GM18870 (cell line): ENCODE measurements around the gene DCLK2.
A peak's percentile ranks its signal among the peaks of the same experiment; 100 is the strongest.

Experiments
- ATAC-seq: cut with Tn5 transposase; IDR thresholded peaks from one replicate; pipeline ENCODE4 v1.9.1; 2021; ENCODE audit warnings: moderate library complexity; ENCODE audit not compliant: unreplicated experiment

The DCLK2 gene

GRCh38 chr4:150068300-150068960, 9.8 kb upstream of the DCLK2 start:
- no peak for ATAC-seq

- ATAC-seq, result no peak
Observed at GRCh38 chr4:150069353-150069752, 8.9 kb upstream of the DCLK2 start.

DNA sequence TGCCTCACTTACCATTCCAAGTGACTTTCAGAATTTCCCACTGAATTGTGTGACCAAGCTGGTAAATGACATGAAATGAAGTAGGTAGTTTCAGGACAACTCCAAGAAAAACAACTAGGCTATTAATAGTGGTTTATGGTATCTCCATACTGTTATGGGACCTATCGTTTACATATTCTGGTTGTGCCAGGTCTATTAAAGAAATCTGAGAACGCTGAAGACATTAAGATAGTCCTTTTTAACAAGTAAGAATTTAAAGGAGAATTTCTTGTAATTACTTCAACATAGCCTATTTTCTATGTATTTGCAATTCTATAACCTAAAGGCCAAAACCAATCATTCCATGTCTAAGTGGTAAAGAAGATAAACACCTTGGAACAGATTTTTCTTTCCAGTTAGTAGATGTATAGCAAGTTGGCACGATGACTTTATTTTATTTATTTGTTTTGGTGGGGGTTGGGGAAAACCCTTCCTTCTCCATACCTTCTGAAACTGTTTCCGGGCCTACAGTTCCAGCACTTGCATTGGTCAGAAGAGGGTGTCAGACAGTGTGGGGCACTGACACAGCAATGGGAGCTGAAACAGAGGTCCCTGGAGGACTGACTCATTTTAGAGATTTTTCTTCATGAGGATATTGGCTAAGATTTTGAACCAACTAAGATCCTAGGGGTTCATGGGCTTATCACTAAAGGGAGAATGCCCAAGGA, 7.6 kb upstream of the DCLK2 start:
- ATAC-seq, result no peak

DNA sequence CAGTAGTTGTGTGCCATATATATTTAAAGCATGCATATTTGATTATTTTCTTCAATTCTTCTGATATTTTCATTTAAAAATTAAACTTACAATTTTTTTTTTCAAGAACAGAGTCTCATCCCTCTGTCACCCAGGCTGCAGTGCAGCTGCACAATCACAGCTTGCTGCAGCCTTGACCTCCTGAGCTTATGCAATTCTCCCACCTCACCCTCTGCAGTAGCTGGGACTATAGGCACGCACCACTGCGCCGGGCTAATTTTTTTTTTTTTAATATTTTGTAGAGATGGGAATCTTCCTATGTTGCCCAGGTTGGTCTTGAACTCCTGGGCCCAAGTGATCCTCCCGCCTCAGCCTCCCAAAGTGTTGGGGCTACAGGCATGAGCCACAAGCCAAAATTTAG, 5.8 kb upstream of the DCLK2 start:
- no peak for ATAC-seq

GRCh38 chr4:150072906-150073714, 5.1 kb upstream of the DCLK2 start:
- ATAC-seq, result no peak

- no peak for ATAC-seq
Observed at GRCh38 chr4:150074064-150074463, 4.2 kb upstream of the DCLK2 start.

- no peak for ATAC-seq
Observed at GRCh38 chr4:150078579-150079080, 385 bp downstream of the DCLK2 start.

DNA sequence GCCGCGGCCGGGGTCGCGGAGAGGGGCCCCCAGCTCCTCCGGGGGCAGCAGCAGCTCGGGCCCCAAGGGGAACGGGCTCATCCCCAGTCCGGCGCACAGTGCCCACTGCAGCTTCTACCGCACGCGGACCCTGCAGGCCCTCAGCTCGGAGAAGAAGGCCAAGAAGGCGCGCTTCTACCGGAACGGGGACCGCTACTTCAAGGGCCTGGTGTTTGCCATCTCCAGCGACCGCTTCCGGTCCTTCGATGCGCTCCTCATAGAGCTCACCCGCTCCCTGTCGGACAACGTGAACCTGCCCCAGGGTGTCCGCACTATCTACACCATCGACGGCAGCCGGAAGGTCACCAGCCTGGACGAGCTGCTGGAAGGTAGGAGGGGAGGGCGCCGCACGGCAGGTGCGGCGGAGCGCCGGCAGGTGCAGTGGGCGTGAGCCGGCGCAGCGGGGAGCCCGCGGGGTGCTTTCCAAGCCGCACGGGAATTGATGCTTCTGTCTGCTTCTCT, 886 bp downstream of the DCLK2 start:
- no peak for ATAC-seq

- ATAC-seq, result no peak
Observed at GRCh38 chr4:150080337-150080736, 2.1 kb downstream of the DCLK2 start.

- no peak for ATAC-seq
Observed at GRCh38 chr4:150080875-150081274, 2.6 kb downstream of the DCLK2 start.

- peak; percentile 94 for ATAC-seq
Observed at GRCh38 chr4:150082241-150082640, 4.0 kb downstream of the DCLK2 start.

DNA sequence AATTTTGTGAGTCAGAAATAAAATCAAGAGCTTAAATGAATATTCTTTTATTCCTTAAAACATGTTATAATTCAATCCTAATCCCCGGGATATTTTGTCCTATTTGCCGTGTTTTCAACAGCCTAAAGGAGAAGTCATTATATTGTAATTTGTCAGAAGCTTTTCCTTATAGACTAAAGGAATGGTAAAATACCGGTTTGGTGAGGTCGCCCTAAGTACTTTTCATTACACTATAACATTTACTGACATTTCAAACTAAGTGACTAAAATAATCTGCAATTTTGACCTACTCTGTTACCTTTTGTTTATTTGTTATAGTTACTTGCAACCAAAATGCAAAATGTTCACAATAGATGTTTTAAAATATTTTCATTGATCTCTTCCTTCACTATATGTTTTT, 8.8 kb downstream of the DCLK2 start:
- ATAC-seq, result no peak

DNA sequence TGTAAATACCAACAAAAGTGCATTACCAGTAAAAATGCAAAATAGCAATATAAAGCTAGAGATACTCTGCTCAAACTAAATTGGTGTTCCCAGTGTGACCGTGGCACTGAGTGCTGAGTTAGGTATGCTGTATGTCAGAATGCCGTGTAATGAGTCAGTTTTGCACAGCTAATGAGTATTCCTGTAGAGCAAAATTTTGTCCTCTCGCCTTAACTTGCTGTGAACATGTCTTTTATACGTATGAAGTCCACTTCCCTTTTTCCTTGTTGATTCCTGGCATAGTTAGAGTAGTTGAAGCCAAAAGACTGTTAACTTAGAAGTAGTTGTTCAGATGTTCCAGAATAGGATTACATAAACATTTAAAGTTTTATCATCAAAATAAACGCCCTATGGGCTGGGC, 11.5 kb downstream of the DCLK2 start:
- no peak for ATAC-seq

DNA sequence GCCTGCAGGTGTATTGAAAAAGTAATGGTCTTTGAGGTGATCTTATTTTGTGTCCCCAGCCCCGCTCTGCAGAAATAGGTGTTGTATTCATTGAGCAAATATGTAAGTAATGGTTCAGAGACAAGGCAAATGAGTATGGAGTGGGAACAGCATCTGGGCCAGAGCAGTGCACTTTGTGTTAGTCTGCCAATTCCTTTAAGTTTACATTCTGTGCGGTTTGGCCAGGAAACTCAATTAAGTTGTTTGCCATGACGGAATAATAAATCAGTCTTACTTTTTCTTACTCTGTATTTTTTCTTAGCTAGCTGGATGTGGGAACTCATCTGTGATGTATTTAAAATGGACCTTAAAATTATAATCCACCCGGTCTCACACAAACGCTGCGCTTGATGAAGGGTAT, 12.6 kb downstream of the DCLK2 start:
- no peak for ATAC-seq

DNA sequence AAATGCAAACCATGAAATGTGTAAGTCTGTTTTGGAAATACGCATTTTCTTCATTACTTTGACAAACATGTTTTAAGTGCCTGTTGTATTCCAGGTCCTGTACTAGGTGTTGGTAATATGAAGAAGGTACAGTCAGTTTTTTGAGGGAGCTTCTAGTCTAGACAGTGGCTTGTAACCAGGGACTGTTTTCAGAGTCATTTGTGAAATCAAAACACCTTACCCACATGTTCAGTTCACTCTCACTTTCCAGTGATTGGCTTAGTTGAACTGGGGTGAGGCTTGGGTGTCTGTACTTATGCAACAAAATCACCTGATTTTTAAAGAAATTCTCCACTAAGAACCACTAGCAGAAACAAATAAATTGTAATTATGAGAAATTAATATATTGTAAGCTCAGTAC, 16.4 kb downstream of the DCLK2 start:
- no peak for ATAC-seq

DNA sequence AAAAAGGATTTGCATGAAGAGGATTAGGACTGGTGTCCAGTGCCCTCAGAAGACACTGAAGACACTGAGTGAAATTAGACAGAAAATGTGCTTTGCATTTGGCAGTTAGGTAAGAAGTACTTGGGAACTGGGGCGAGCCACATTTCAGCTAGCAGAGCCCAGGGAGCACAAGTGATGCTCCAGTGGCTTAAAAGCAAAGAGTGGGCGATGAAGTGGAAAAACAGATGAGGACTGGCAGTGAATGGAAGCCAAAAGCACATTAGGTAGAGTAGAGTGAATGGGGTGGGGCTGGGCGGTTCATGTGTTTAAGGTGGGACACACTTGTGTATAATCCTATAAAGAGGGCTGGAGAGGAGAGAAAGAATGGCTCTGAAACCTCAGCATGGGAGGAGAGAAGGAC, 18.4 kb downstream of the DCLK2 start:
- ATAC-seq, result no peak

- no peak for ATAC-seq
Observed at GRCh38 chr4:150098214-150098613, 20.0 kb downstream of the DCLK2 start.

DNA sequence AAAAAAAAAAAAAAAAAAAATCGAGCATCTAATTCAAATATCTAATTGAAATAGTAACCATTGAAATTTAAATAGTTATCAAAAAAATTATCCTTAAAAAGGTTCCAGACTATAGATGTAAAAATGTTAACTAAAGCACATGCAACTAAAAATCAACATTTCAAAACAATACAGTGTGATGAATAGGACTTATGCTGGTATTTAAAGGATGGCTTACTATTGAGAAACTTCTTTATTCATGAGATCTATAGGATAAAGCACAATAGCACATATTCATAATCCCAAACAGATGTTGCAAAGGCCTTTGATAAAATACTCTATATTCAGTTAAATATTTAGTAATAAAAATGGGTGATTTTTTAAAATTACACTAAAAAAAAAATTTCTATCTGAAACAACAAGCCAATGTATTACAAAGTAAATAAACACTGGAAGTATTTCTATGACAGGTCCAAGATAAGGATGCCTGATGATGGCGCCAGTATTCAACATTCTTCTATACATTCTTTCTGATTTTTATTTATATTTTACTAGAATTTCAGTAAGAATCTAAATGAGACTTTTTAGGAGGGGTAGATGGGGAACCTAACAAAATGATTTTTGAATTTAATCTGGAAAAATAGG, 26.3 kb downstream of the DCLK2 start:
- ATAC-seq, result no peak

DNA sequence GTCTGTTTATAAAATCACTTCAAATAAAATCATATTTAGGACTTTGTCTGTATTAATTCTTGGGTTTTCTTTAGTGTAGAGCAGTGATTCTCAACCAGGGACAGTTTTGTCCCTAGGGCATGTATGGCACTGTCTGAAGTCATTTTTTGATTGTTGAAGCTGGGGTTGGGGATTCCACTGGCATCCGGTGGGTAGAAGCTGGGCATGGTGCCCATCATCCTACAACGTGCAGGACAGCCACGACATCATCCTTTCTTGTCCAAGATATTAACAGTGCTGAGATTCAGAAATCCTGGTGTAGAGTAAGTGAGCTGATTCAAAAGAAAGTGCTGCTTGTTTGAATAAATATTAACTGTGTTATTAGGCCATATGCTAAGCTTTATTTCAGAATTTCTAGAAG, 28.6 kb downstream of the DCLK2 start:
- ATAC-seq, result no peak

- no peak for ATAC-seq
Observed at GRCh38 chr4:150108691-150109090, 30.4 kb downstream of the DCLK2 start.

GRCh38 chr4:150114641-150115040, 36.4 kb downstream of the DCLK2 start:
- ATAC-seq, result no peak
